Effector CD4-positive, alpha-beta T cell (primary cell): ENCODE results near the gene OPN4. TPM values are rescaled to one million over a fixed set of nuclear protein-coding genes. Genes with fewer than 3 reads are reported as not detected.
"Not testable (repeated sequence)": the region's sequence is repeated elsewhere in the genome, so short reads cannot be mapped to it uniquely, and the experiment has no call there.

Experiments
- DNase-seq: peaks from one replicate; pipeline ENCODE4 v3.0.0-alpha.2; 2020
- total RNA-seq: gene quantifications from one replicate; lab custom pipeline; 2026; lab: John Stamatoyannopoulos, UW

Gene OPN4, protein sequence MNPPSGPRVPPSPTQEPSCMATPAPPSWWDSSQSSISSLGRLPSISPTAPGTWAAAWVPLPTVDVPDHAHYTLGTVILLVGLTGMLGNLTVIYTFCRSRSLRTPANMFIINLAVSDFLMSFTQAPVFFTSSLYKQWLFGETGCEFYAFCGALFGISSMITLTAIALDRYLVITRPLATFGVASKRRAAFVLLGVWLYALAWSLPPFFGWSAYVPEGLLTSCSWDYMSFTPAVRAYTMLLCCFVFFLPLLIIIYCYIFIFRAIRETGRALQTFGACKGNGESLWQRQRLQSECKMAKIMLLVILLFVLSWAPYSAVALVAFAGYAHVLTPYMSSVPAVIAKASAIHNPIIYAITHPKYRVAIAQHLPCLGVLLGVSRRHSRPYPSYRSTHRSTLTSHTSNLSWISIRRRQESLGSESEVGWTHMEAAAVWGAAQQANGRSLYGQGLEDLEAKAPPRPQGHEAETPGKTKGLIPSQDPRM
- not detected for total RNA-seq

DNA sequence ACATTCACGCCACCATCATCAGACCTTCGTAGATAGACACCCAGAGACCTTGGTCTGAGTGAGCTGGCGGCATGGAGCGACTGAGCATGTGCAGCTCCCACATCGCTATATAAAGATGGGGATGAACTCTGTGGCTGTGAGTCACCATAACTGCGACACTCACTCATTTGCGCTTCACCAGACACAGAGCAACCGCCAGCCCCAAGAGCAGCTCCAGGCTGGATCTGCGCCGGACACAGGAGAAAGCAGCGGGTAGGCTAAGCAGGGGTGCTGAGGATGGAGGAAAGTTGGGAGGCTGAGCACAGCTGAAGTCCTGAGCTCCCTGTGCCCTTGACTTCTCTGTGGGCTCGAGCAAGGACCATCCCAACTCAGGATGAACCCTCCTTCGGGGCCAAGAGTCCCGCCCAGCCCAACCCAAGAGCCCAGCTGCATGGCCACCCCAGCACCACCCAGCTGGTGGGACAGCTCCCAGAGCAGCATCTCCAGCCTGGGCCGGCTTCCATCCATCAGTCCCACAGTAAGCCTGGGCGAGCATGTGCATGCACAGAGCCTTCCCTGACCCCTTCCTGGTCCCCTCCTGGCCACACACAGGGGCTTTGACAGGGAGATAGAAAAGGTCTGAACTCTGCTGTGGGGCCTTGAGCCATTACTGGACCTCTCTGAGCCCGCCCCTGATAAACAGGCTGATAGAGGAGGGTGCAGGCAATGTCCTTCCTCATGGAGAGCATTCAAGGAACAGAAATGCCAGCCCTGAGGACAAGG lies at the start of gene OPN4:
OPN4 (plus strand) TSS at position 137 of the 762 bp plus-strand sequence; CDS start at position 374, 237 bp downstream.
- no peak for DNase-seq

DNA sequence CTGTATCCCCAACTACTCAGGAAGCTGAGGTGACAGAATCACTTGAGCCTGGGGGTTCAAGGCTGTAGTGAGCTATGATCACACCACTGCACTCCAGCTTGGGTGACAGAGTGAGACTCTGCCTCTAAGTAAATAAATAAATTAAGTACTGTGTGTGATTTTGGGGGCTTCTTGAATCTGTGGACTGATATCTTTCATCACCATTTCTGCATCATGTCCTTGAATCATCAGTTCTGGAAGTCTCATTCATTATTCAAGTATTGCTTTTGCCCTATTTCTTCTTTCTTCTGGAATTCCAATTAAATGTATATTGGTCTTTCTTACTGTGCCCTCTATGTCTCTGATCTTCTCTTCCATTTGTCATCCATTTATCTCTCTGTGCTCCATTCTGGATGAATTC lies 46.7 kb upstream of the OPN4 start:
- no peak for DNase-seq

DNA sequence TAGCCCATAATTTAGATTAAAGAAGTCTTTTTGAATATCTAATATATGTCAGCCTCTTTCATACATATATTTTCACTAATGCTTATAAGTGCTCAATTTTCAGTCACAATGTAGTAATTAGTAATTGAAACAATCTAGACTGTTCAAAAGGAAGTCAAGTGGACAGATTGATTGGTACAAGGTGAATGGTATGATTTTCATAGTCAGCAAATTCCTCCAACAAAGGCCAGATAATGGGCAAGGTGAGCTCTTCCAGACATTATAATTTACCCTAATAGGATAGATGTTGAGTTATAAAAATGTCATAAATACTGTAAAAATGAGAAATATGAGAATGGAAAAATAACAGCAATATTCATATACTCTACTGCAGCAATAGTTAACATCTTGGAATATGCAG lies 44.4 kb upstream of the OPN4 start:
- no peak for DNase-seq

DNA sequence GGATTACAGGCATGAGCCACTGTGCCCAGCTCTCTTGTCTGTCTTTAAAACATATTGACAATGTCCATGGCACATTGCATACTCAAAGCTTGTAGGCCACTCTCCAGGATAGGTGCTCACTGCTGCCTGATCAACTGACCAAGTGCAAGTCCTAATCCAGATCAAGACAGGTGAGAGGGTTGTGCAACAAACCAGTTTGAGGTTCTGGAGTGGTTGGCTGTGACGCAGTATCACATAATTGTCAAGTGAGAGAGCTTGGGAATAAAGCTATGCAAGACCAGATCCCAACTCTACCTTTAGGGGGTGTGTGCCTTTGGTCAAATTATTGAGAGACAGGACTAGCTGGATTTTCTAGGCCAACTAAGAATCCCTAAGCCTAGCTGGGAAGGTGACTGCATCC lies 43.0 kb upstream of the OPN4 start:
- DNase-seq, result no peak

DNA sequence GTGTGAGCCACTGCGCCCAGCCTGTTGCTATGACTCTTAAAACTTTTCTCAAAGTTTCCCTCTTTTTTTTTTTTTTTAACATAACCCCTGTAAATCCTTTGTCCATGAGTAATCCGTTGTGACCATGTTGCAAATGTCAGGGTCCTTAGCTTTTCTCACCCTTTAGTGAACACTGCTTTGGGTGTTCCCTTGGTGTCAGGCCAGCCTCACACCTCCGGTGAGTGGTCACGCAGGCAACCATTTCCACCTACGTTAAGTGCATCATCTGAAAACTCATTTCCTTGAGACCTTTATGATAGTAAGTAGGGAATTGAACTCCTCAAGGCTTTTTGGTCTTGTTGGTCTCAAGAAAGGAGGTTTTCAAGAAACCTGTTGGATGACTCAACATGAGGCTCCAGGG lies 41.3 kb upstream of the OPN4 start:
- DNase-seq, result no peak

DNA sequence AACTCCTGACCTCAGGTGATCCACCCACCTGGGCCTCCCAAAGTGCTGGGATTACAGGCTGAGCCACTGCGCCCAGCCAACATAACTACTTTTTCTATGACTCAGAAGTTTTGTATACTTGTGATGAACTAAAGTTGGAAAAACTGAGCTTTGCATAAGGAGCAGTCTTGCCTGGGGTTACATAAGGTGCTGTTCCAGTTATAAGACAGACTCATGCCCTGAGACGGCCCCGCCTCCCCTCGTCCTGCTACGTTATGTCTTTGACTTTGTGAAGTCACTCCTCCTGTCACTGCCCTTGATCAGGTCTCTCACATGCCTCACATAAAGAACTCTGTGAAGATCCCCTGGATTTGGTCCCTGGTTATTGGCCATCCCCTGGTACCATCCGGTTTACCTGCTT lies 40.4 kb upstream of the OPN4 start:
- DNase-seq, result no peak

DNA sequence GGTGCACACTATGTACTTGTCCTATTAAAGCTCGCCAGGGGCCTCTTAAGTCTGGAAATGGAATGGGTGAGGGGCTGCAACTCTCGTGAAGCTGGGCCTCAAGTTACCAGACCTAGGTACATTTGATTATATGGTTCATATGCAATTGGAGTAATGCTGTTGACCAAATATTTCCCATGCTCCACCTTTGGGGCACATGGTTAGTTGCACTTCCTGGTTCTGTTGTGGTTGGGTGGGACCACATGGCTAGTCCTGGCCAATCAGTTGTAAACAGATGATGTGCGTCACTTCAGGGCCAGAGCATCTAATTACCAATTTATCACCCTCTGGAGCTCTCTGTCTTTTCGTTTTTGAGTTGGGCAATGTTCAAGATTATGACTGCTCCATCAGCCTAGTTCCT lies 39.5 kb upstream of the OPN4 start:
- DNase-seq, result no peak

DNA sequence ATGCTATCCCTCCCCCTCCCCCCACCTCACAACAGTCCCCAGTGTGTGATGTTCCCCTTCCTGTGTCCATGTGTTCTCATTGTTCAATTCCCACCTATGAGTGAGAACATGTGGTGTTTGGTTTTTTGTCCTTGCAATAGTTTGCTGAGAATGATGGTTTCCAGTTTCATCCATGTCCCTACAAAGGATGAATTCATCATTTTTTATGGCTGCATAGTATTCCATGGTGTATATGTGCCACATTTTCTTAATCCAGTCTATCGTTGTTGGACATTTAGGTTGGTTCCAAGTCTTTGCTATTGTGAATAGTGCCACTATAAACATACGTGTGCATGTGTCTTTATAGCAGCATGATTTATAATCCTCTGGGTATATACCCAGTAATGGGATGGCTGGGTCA lies 37.1 kb upstream of the OPN4 start:
- DNase-seq, result not testable (repeated sequence)

DNA sequence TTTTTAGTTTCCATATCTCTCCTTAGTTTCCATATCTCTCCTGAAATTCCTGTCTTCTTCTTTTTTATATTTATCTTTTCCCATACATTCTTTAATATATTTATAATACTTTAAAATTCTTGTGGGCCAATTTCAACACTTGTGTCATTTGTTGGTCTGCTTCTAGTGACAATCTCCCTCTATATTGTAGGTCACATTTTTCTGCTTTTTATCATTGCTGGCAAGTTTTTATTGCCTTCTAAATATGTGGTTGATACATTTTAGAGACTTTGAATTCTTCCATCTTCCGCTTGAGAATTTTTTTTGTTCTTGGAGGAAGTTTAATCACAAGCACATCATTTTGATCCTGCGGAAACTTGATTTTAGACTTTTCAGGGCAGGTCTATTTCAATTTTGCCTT lies 26.0 kb upstream of the OPN4 start:
- no peak for DNase-seq

DNA sequence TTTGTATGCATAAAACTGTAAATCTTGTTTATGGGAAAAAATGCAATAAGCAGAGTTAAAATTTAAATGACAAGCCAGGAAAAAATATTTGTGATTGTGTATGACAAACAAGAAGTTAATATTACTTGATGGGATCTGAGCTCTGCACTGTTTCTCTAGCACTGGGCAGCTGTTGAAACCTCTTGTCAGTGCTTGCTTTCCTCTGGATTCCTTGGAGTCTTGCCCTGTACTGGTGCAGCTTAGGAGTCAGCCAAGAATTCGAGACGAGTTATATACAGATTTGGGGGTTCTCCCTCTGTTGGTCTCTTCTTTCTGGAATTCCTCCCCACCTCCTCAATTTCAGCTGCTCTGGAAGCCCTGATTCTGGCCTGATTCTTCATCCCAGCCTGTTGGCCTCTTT lies 24.3 kb upstream of the OPN4 start:
- no peak for DNase-seq

DNA sequence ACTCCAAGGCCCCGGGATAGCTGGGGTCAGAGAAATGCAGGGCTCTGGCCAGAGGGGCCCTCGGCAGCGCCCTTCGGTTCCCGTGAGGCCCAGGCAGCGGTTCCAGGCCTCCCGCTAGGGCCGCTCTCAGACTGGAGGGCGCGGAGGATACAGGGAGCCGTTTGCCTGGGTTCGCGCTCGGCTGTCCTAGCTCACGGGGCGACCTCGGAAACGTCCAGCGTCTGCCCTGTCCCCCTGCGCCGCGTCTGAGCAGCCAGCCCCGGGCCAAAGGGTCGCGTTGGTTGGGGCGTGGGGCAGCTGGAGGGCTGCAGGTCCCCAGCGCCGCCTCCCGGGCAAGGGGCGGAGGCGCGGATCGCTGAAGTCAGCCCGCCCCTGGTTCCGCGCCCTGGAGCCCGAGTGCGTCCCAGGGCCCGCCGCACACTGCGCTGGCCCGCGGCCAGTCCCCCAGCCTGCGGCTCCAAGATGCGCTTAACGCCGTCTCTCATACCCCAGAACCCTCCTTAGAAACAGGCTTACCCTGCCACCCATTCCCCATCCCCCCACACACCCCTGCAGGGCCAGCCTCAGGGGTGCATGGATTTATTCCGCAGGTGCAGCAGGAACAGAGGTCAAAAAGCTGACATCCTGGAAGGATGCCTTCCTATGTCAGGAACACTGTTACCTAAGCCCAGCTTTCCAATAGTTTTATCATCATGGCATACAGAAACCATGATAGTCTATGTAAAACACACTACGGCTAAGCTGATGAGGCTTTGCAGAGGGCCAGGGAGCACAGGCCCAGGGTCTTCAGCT lies 22.1 kb upstream of the OPN4 start:
- no peak for DNase-seq

DNA sequence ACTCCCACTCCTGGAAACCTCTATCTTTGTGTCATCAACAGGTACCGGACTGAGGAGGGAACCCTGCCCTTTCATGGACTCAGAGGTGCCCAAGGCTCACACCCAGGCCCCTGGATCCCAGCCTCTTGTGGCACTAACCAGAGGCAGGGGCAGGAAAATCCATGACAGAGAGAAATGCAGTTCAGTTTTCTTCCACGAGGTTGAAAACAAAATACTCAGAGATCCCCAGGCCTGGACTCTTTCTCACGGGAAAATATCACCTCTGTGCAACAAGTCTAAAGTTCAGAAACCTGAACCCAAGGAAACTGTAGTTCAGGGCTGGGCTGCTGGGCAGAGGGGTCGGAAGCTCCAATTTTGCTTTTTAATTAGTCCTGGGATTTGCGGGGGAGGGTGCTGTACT lies 21.4 kb upstream of the OPN4 start:
- no peak for DNase-seq

DNA sequence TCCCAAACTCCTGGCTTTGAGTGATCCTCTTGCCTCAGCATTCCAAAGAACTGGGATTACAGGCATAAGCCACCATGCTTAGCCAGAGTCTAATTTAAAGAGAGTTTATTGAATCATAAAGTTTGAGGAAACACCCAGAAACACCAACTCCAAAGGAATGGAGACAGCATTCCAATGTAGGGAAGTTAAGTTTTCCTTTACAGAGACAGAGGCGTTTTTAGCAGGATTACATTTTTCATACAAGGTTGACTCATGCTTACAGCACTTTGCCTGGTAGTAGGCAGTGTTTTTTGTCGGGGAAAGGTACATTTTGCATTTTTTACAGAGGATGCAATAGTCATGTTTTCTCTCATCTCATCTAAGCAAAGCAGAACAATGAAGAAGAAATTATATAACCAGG lies 18.9 kb upstream of the OPN4 start:
- DNase-seq, result no peak

DNA sequence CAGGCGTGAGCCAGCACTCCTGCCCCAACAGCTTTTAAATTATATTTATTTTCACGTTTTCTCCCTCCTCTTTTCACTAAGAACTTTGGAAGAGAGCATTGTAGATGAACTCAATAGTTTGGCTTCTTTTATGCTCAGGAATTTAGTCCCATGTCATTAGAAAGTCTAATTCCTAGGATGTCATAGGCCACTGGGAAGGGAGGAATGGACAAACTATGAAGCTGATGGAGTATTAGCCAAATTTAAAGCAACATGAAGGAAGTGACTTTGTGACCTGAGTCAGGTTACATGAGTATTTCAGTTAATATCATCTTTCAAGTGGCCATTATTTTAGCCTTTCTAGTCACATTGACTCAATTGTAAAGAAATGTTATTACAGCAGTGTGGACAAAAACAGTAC lies 18.0 kb upstream of the OPN4 start:
- no peak for DNase-seq

DNA sequence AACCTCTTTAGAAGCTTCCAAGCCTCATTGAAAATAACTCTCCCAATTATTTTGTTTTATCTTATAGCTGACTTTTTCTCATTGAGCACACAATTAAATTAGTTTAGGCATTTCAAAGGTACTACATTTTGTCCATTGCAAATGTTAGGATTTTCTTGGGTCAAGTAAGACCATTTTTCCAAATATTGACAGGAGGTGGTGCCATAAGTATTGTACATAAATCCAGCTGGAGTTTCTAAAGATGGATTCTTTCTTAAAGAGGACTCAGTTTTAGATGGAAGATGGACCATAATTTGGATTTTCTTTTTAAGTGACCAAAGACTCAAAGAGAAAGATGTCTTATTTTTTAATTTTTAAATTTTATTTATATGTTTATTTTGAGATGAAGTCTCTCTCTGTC lies 12.3 kb upstream of the OPN4 start:
- DNase-seq, result no peak

DNA sequence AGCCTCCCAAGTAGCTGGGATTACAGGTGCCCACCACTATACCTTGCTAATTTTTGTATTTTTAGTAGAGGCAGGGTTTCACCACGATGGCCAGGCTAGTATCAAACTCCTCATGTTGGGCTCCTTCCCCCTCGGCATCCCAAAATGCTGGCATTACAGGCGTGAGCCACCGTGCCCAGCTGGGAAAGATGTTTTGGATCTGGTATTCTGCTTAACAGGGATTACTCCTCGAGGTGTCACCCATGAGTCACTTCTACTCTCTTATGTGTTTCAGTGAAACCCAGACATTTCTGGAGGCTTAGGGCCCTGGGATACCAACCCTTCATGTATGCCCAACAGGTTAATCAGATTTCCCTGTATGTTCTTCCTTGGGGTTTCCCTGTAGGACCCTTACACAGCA lies 11.8 kb upstream of the OPN4 start:
- DNase-seq, result no peak

DNA sequence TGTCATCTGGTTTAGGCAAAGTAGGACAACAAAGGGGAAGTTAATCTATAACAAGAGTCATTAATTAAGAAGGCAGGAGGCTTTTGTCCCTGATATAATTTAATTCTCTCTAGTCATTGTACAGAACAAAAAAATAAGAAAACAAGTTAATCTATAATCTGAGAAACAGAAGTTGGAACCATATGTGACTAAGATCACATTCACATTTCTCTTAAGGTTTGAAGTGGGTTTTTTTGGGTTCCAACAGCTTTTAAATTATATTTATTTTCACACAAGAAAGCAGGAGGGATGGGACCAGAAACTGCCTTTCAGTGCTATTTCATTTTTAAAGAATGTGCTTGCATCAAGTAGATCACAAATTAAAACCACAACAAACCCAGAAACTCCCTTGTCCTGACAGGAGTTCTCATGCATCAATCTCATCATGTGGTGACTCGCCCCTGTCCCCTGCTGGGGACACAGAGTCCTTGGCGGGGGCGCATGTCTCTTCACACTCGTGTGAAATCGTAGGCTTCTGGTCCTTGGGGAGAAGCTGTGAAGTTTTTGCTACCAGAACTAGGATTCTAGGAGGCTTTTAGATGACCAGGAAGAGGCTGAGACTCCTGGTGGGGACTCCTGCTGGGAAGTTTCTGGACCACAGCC lies 10.1 kb upstream of the OPN4 start:
- no peak for DNase-seq

DNA sequence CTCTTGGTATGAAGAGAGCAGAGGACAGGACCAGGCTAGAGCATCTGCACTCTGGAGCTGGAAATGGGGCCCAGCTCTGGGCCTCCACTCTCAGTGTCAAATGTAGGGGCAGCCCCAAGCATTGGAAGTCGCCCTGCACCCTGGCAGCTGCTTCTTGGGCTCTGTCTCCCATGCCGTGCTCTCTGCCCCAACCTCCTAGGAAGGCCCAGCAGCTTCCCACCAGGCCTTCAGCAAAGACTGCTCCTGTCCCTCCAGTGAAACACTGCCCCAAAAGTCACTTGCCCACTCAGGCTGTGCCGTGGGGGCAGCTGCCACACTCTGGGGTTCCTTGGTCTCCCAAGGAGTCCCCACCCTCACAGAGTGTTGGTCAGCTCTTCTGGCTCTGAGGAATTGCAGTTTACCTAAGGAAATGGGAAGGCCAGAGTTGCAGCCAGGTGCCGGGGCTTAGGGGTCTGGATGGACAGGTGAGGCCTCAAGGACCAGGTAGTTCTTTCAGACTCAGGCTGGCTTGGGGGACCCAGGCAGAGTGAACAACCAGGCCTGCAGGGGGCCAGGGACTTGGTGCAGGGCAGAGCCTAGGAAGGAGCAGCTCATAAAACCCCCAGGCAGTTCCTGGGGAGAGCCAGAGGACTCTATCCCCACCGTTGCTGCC lies 9.4 kb upstream of the OPN4 start:
- DNase-seq, result no peak

DNA sequence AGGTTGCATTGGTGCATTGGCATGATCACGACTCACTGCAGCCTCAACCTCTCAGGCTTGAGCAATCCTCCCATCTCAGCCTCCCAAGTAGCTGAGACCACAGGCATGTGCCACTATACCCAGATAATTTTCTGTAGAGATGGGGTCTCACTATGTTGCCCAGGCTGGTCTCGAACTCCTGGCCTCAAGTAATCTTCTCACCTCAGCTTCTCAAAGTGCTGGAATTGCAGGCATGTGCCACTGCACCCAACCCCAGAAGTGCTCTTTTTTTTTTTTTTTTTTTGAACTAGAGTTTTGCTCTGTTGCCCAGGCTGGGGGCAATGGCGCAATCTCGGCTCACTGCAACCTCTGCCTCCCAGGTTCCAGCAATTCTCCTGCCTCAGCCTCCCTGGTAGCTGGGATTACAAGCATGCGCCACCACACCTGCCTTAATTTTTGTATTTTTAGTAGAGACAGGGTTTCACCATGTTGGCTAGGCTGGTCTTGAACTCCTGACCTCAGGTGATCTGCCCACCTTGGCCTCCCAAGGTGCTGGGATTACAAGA lies 8.7 kb upstream of the OPN4 start:
- not testable (repeated sequence) for DNase-seq

DNA sequence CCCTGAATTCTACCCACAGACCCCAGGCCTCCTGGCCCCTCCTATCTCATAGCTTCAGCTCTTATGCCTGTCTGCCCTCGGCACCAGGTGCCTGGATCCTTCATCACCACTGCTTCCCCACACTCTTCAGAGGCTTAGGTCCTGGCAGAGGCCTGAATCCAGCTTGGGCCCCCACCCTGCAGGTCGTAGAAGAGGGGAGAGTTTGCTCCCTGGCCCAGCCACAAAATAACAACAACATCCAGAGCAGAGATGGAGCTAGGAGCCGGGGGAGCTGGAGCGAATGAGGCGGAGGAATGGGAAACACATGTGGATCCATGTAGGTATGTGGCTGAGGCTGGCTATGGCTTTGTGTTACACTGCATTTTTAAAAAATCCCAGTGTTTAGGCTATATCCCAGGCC lies 7.8 kb upstream of the OPN4 start:
- DNase-seq, result no peak

DNA sequence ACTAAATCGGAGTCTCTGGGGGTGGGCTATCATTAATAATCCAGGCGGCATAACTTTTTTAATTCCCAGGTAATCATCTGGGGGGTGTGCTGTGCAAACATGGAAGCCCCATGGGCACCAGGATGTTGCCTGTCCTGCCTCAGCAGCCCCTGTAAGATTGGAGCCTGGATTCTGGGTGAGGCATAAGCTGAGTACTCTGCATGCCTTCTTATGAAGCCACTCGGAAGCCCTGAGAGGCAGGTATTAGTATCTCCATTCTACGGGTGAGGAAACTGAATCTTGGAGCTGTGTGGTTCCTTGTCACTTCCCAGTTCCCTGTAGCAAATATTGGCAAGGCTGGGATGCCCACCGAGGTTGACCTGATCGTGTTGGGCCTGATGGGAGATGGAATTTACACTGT lies 7.4 kb upstream of the OPN4 start:
- DNase-seq, result no peak
